Fibroblast of the aortic adventitia (primary cell): ENCODE data around the gene TP63. TPM values are rescaled to one million over a fixed set of nuclear protein-coding genes. Genes with fewer than 3 reads are reported as not detected.
"Not testable (repeated sequence)": the region's sequence is repeated elsewhere in the genome, so short reads cannot be mapped to it uniquely, and the experiment has no call there.

Experiments used
- DNase-seq: peaks from one replicate; pipeline ENCODE4 v3.0.0-alpha.2; 2010; ENCODE audit warnings: low read depth
- H3K4me3 ChIP-seq: 2 replicates; pipeline ENCODE4 v1.5.1; 2011; ENCODE audit warnings: low read depth, mild to moderate bottlenecking, control low read depth, low read length, moderate library complexity
- CTCF ChIP-seq: IDR thresholded peaks from 2 replicates; pipeline ENCODE4 v1.5.1; 2011; ENCODE audit warnings: mild to moderate bottlenecking, low read length, control low read depth, inconsistent platforms; ENCODE audit not compliant: insufficient read depth
- total RNA-seq: library from RNA; depleted of rRNA; stranded (reverse); fragments of >200 nt; gene quantifications from 2 replicates; pipeline ENCODE4 v1.2.3, GENCODE V29; 2012; ENCODE audit warnings: low replicate concordance

TP63 gene
- total RNA-seq, 1 donor: 0.18 TPM

GRCh38 chr3:189646853-189647542 is 15.8 kb downstream of the TP63 start:
- no peak overlapping the region for H3K4me3 ChIP-seq
- no peak for DNase-seq
- no peak for TF ChIP-seq CTCF

- TF ChIP-seq CTCF: peak; percentile 41
- DNase-seq: no peak
- H3K4me3 ChIP-seq: no peak overlapping the region
These were observed 20.9 kb downstream of the TP63 start for GRCh38 chr3:189652042-189652441.

- DNase-seq: no peak
- no peak for TF ChIP-seq CTCF
- no peak overlapping the region for H3K4me3 ChIP-seq
These were observed 24.4 kb downstream of the TP63 start for GRCh38 chr3:189655617-189656016.

GRCh38 chr3:189659571-189659970 is 28.4 kb downstream of the TP63 start:
- no peak for TF ChIP-seq CTCF
- no peak for DNase-seq
- H3K4me3 ChIP-seq: no peak overlapping the region

GRCh38 chr3:189664311-189664710 is 33.1 kb downstream of the TP63 start:
- TF ChIP-seq CTCF: no peak
- H3K4me3 ChIP-seq: no peak overlapping the region
- peak; percentile 97 for DNase-seq

- not testable (repeated sequence) for H3K4me3 ChIP-seq, DNase-seq
These were observed 41.2 kb downstream of the TP63 start for GRCh38 chr3:189672346-189672745.

- DNase-seq: no peak
- no peak for TF ChIP-seq CTCF
These were observed 42.3 kb downstream of the TP63 start for GRCh38 chr3:189673535-189673934.

More at GRCh38 chr3:189673535-189673934, 42.3 kb downstream of the TP63 start:
- H3K4me3 ChIP-seq: no peak overlapping the region
